ENCODE measurements around the gene ZNF324. TPM values are rescaled to one million over a fixed set of nuclear protein-coding genes. Genes with fewer than 3 reads are reported as not detected.
"Not testable (repeated sequence)": the region's sequence is repeated elsewhere in the genome, so short reads cannot be mapped to it uniquely, and the experiment has no call there.

Gene ZNF324
- total and polyA plus RNA-seq, 8 donors, result 7.1 to 10.1 (median 8.6) TPM

DNA sequence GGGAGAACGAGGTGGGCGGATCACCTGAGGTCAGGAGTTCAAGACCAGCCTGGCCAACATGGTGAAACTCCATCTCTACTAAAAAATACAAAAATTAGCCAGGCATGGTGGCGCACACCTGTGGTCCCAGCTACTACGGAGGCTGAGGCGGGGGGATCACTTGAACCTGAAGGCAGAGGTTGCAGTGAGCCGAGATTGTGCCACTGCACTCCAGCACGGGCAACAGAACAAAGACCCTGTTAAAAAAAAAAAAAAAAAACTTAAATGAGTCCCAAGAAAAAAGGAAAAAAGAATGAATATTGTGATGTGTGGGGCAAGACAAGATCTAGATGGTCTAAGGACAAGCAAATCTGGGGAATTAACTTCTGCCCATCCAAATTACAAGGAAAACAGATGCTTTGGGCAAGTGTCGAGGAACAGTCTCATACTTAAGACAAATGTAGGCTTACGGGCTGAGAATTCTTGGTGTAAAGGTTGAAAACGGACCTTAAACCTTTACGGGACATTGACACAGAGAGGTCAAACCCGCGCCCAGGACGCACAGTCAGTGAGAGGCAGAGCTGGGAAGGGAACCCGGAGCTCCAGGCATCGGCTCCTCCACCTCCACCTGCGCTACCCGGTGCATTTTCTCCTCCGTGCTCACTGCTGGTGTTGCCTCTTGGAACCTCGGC is 656 bp upstream of the ZNF324 start:
- peaks cover 6 to 16% of the 10 kb centered on the region in 2 donors for H3K4me1 ChIP-seq
- no peak for DNase-seq
- H3K4me3 ChIP-seq, result peak overlapping the region; percentile 97 to 99
- H3K27me3 ChIP-seq, result no peaks in the 10 kb centered on the region
- H3K27ac ChIP-seq, result peak overlapping the region in 1 of 2 donors; percentile 82
- no peaks in the 10 kb centered on the region for H3K9me3 ChIP-seq
- intact Hi-C loops (cut with DNase I), result no loop called here
- peaks cover 0 to 20% of the 10 kb centered on the region in 2 donors for H3K36me3 ChIP-seq
- TF ChIP-seq, protein P1, sequence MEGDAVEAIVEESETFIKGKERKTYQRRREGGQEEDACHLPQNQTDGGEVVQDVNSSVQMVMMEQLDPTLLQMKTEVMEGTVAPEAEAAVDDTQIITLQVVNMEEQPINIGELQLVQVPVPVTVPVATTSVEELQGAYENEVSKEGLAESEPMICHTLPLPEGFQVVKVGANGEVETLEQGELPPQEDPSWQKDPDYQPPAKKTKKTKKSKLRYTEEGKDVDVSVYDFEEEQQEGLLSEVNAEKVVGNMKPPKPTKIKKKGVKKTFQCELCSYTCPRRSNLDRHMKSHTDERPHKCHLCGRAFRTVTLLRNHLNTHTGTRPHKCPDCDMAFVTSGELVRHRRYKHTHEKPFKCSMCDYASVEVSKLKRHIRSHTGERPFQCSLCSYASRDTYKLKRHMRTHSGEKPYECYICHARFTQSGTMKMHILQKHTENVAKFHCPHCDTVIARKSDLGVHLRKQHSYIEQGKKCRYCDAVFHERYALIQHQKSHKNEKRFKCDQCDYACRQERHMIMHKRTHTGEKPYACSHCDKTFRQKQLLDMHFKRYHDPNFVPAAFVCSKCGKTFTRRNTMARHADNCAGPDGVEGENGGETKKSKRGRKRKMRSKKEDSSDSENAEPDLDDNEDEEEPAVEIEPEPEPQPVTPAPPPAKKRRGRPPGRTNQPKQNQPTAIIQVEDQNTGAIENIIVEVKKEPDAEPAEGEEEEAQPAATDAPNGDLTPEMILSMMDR (IDR thresholded peaks at IDR 0.05), result no peak
- ATAC-seq, result peak; percentile 39

DNA sequence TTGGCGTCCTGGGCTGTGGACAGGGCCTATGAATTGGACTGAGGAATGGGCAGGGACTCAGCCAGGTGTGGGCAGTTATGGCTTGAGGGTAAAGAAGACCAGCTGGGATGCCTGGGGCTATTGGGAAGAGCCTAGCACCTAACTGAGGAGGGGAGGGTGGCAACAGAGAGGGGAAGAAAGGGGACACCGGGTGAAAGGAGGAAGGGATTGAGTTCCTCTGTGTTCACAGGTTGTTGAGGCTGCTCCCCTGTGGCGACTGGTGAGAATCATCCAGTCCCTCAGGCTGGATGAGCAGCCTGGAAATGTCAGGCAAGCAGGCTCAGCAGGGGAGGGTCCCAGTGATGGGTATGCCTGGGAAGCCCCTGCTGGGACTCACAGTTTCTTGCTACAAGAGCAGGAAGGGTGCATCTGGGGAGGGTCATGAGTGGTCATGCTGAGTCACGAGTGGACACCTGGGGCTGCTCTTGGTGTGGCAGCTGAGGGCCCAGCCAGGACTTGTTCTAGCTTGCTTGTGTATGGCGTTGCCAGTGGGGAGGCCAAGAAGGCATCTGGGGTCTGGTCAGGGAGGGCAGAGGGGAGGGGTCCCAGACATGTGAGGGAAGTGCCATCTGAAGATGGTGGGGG is 1.4 kb downstream of the ZNF324 start:
- peaks cover 0 to 40% of the 10 kb centered on the region in 2 donors for H3K36me3 ChIP-seq
- H3K4me1 ChIP-seq, result peaks cover 6 to 16% of the 10 kb centered on the region in 2 donors
- H3K9me3 ChIP-seq, result no peaks in the 10 kb centered on the region
- no peak for DNase-seq
- no peaks in the 10 kb centered on the region for H3K27me3 ChIP-seq
- intact Hi-C loops (cut with DNase I), result no loop called here
- ATAC-seq, result no peak
- no peak overlapping the region for H3K4me3 ChIP-seq
- TF ChIP-seq, protein P1 (IDR thresholded peaks at IDR 0.05), result no peak
- no peak overlapping the region for H3K27ac ChIP-seq

DNA sequence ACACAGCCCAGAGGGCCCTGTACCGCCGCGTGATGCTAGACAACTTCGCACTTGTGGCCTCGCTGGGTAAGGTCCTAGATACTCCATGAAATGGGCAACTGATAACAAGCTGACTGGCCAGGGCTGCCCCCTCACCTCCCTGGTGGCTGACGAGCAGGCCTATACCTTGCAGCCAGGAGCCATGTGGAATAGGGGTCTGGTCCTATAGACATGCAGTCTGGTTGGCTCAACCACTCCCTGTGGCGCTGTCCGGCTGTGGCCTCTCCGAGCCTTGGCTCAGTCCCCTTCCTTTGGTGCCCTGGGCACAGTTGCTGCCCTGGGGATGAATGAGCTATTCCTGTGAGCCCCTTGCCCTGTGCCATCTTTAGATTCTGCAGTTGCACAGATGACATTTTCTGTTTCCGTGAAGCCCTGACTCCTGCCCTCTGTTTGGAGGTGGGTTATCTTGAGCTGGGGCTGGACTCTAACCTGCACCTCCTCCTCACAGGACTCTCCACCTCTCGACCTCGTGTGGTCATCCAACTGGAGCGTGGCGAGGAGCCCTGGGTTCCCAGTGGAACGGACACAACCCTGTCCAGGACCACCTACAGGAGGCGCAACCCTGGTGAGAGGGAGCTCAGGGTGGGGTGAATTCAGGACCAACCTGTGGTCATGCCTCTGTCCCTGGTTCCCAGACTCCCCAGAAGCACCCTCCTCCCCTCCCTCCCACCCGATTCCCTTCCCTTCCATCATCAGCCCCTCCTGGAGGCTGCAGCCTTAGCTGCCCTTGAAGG is 2.5 kb downstream of the ZNF324 start:
- no peak overlapping the region for H3K27ac ChIP-seq
- H3K9me3 ChIP-seq, result no peaks in the 10 kb centered on the region
- H3K4me1 ChIP-seq, result peaks cover 6 to 16% of the 10 kb centered on the region in 2 donors
- H3K4me3 ChIP-seq, result no peak overlapping the region
- TF ChIP-seq, protein P1 (IDR thresholded peaks at IDR 0.05), result no peak
- DNase-seq (no peak), ATAC-seq (no peak)
- intact Hi-C loops (cut with DNase I), result no loop called here
- peaks cover 0 to 40% of the 10 kb centered on the region in 2 donors for H3K36me3 ChIP-seq
- no peaks in the 10 kb centered on the region for H3K27me3 ChIP-seq

DNA sequence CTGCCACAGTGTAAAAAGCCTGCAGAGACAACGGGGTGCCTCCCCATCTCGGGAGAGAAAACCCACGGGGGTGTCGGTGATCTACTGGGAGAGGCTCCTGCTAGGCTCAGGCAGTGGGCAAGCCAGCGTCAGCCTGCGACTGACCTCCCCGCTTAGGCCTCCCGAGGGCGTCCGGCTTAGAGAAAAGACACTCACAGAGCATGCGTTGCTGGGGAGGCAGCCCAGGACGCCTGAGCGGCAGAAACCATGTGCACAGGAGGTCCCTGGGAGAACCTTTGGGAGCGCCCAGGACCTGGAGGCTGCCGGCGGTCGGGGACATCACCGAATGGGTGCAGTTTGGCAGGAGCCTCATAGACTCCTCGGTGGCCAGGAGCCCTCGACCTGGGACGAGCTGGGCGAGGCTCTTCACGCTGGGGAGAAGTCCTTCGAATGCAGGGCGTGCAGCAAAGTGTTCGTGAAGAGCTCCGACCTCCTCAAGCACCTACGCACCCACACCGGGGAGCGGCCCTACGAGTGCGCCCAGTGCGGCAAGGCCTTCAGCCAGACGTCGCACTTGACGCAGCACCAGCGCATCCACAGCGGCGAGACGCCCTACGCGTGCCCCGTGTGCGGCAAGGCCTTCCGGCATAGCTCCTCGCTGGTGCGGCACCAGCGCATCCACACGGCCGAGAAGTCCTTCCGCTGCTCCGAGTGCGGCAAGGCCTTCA is 4.1 kb downstream of the ZNF324 start:
- intact Hi-C loops (cut with DNase I); H3K9me3 ChIP-seq; ATAC-seq; H3K4me3 ChIP-seq; H3K27me3 ChIP-seq; H3K27ac ChIP-seq: not testable (repeated sequence)
- peak in 1 of 4 donors; percentile 70 for DNase-seq
- peaks cover 0 to 40% of the 10 kb centered on the region in 2 donors for H3K36me3 ChIP-seq
- peaks cover 11 to 26% of the 10 kb centered on the region in 2 donors for H3K4me1 ChIP-seq

DNA sequence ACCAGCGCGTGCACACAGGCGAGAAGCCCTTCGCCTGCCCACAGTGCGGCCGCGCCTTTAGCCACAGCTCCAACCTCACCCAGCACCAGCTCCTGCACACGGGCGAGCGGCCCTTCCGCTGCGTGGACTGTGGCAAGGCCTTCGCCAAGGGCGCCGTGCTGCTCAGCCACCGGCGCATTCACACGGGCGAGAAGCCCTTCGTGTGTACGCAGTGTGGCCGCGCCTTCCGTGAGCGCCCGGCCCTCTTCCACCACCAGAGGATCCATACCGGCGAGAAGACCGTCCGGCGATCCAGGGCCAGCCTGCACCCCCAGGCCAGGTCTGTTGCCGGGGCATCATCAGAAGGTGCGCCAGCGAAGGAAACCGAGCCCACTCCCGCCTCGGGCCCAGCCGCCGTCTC is 4.9 kb downstream of the ZNF324 start:
- intact Hi-C loops (cut with DNase I), result no loop called here
- H3K4me3 ChIP-seq, result no peak overlapping the region
- no peak overlapping the region for H3K27ac ChIP-seq
- H3K4me1 ChIP-seq, result peaks cover 15 to 26% of the 10 kb centered on the region in 2 donors
- H3K27me3 ChIP-seq, result no peaks in the 10 kb centered on the region
- DNase-seq (peak in 1 of 4 donors; percentile 77), ATAC-seq (no peak)
- H3K36me3 ChIP-seq, result peaks cover 0 to 40% of the 10 kb centered on the region in 2 donors
- TF ChIP-seq, protein P1 (IDR thresholded peaks at IDR 0.05), result no peak
- H3K9me3 ChIP-seq, result no peaks in the 10 kb centered on the region

All from left lung (tissue), 10 donors.